Activated gamma-delta T cell treated with Interleukin-2 at 50 U/mL for 16 hours (primary cell): ENCODE measurements around the gene SLC7A1.

Experiments used
- DNase-seq: peaks from one replicate; pipeline ENCODE4 v3.0.0-alpha.2; 2020

The SLC7A1 gene

GRCh38 chr13:29526741-29527140 is 68.7 kb downstream of the SLC7A1 start:
- DNase-seq, result no peak

- no peak for DNase-seq
These were observed 69.7 kb downstream of the SLC7A1 start for GRCh38 chr13:29525757-29526156.

DNA sequence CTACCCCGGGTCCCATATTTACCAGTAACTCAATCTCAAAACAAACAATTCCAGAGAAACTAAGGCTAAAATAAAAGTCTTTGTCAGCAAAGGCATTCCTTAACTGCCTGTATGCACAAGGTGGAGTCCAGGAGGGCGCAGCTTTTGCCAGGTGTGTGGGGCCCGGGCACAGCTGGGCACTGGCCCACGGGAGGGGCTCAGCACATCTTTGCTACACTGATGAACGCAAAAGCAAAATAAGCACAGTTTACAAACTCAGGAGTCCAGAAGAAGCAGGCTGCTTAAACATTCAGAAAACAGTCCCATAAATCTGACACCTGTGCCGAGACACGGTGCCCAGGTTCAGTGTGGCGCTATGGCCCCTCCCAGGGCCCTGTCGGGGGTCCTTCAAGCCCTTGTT is 70.8 kb downstream of the SLC7A1 start:
- no peak for DNase-seq

GRCh38 chr13:29524176-29524575 is 71.3 kb downstream of the SLC7A1 start:
- DNase-seq, result no peak

DNA sequence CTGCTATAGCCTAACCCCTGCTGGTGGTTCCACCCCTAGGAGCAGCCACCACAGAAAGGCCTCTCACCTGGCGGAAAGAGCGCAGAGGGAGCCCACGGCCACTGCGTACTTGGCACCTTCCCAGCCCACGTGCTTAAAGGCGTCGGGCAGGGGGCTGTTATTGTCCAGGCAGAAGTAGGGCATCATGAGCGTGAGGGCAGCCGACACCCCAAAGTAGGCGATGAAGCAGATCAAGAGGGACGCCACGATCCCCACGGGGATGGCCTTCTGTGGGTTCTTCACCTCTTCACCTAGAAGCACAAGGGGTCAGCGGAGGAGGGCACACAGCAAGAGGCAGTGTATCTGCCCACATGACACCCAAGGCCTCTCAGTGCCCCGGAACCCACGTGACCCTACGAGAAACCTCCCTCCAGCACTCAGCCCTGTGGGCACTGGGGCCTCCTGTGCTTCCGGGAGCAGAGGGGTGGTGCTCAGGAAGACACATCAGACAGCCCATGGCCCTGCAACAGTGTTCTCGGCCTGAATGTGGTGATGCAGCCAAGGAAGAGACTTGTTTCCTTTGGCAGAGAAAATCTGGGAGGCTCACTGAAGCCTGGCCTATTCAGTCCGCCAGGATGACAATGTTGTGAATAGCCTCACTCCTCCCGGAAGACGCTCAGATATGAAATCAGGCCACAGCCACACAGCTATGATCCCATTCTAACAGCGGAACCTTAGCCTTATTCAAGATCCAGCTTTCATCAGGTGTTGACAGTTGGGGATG is 72.1 kb downstream of the SLC7A1 start:
- no peak for DNase-seq

DNA sequence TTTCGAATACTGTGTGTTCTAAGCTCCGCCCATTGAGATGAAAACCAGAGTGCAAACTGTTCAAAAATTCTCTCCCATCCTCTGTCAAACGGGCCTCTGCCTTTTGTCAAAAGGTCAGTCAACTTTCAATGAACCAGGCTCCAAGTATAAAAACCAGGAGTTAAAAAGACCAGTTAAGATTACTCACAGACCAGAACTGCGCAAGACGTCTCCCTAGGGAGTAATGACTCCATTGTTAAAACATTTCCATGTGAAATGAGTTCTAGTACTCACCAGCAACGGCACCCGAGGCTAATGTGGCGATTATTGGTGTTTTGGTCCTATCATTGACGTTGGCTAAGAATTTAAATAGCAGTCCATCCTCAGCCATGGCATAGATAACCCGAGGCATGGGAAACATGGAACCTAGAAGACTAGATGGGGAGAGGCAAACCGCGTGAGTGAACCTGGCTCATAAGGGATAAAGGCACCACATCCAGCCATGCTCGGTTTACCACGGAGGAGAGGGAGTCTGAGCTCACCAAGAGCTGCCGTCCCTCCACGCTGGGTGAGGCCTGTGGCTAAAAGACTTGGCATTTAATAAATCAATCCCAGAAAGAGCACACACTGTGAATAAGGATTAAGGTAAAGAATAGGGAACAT is 73.3 kb downstream of the SLC7A1 start:
- DNase-seq, result no peak

GRCh38 chr13:29521336-29521735 is 74.2 kb downstream of the SLC7A1 start:
- no peak for DNase-seq

DNA sequence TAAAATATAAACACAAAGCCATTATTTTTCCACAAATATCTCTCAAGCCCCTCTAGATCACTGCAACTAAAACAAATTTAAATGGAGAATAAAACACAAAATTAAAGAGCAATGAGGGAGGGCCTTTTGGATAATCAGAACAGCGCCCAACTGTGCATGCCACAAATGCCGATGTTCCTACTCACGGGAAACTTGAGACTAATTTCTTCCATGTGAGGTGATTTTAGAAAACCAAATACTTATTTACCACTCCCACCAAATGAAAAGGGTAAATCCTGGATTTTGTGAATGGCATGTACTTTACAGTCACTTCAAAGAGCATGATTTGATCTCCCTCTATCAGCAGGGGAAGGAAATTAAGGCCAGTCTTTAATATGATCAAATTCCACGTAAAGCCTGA is 74.8 kb downstream of the SLC7A1 start:
- DNase-seq, result no peak

- no peak for DNase-seq
These were observed 75.6 kb downstream of the SLC7A1 start for GRCh38 chr13:29519921-29520320.

GRCh38 chr13:29516880-29517279 is 78.6 kb downstream of the SLC7A1 start:
- DNase-seq, result no peak

DNA sequence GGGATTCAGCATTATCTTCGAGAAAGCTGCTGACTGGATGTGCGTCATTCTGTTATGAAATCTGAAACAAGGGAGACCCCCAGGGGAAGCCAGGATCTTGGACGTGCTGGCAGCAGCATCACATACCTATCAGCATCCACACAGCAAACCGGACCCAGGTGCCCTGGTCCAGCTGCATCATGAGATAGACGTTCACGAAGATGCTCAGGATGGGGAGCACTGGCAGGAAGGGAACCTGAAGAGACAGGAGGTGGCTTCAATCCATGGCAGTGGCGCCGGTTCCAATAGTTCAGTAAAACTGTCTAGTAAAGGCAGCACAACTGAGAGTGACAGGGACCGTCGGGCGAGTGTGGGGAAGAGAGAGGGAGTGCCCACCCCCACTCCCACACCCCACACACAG is 79.5 kb downstream of the SLC7A1 start:
- no peak for DNase-seq

GRCh38 chr13:29515372-29515771 is 80.1 kb downstream of the SLC7A1 start:
- no peak for DNase-seq

GRCh38 chr13:29514720-29515310 is 80.7 kb downstream of the SLC7A1 start:
- DNase-seq, result no peak

DNA sequence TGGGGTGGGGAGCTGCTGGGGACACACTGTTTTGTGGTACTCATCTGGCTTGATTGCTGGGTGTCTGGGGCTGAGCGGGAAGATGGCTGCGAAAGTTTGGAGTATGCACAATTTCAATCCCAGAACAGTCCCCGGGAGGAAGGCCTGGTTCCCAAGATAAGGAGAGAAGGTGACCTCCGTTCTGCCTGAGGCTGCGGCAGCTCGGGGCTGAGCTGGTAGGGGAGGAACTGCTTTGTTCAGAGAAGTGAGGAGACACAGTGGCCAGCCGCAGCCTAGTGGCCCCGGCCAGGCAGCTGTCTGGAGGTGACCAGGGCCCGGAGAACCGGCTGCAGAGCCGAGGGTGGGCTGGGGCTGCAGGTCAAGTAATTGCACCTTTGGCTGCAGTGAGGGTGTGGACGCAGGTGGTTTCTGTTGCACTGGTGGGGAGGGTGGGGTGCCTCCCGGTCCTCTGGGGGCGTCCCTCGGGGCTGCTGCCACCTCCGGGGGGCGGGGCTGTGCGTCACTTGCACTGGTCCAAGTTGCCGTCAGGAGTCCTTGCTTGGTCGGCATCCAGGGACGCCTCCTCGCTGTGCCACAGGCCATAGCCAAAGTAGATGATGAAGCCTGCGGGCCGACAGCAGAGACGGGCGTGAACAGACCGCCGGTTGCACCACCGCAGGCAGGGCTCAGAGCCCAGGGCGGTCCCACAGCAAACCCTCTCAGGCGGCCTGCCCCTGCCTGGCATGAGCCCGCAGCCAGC is 81.3 kb downstream of the SLC7A1 start:
- no peak for DNase-seq

DNA sequence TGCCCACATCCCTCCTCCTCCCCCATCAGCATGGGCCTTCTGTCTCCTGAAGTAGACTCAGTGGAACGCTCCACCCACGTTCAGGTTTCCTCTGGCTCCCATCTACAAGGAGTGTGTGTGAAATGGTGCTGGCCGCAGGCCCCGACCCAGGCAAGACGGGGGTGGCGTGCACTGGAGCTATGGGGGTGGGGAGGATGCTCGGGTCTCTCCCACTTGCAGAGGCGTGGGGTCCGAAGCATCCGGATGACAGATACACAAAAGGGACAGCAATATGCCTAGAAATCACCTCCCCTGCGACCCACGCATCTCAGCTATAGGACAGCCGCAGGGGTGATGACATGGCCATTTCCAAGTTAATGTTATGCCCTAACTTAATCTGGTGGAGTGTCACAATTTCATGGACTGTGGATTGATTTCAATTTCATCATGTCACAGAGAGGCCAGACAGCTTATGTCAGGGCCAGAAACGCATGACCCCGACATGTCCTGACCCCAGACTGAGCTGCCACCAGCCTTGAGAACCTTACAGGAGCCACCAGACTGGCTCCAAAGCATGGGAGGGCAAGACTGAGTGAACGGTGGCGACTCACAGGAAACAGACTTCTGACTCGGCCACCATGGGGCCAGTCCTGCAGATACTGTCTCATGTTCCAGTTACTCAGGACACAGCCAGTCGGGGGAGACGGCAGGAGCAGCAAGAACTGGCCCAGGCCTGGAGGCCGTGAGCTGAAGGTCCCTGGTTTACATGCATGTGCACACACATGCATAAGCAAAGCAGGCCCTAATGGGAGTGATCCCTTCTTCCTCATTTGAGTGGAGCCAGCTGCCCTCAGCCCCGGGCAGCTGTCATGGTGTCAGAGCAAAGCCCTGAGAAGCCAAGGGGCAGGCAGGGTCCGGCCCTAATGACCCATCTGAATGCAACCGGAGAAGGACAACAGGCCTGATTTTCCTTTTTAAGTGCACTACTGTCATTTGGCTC is 82.2 kb downstream of the SLC7A1 start:
- DNase-seq, result no peak

DNA sequence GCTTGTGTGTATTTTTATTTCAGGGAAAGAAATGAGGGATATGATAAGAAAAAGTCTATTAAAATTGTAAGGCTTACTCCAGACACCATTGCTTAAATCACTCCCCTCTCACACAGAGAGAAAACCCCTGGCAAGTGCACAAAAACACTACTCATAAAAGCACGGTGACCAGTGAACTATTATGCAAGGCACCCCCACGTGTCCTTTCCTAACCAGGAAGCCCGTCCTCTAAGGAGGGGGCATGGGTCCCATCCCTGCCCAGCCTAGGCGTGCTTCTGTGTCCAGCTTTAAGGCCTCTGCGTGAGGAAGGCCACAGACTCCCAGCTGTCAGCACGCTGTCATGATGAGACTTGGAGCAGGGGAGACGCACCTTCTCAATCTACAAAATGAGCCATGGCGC is 83.5 kb downstream of the SLC7A1 start:
- no peak for DNase-seq

GRCh38 chr13:29511106-29511796 is 84.2 kb downstream of the SLC7A1 start:
- no peak for DNase-seq

- DNase-seq, result no peak
These were observed 84.8 kb downstream of the SLC7A1 start for GRCh38 chr13:29510651-29511084.

DNA sequence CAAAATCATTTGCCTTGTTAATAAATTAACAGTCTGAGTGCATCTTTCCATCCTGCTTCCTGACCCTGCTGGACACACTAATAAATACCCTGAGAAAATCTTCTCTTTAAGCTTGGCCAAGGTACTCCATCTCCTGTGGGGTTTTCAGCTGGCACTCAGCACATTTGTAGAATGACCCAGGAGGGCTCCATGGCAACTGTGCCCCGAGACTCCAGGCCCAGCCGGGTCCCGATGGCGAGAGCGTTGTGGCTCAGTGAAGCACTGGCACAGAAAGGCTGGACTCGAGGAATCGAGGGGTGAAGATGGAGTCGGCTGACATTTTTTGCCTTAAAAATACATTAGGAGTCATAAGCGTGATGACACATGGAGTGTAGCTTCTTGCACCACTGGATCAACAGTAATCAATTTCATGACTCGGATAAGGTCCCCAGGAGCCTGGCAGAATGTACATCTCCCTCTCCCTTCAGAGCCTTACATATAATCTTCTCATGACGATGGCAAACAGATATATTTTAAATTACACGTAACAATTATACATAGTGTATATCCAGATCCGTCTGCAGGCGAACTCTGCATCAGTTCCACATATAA is 85.4 kb downstream of the SLC7A1 start:
- no peak for DNase-seq

GRCh38 chr13:29508876-29509252 is 86.6 kb downstream of the SLC7A1 start:
- no peak for DNase-seq

DNA sequence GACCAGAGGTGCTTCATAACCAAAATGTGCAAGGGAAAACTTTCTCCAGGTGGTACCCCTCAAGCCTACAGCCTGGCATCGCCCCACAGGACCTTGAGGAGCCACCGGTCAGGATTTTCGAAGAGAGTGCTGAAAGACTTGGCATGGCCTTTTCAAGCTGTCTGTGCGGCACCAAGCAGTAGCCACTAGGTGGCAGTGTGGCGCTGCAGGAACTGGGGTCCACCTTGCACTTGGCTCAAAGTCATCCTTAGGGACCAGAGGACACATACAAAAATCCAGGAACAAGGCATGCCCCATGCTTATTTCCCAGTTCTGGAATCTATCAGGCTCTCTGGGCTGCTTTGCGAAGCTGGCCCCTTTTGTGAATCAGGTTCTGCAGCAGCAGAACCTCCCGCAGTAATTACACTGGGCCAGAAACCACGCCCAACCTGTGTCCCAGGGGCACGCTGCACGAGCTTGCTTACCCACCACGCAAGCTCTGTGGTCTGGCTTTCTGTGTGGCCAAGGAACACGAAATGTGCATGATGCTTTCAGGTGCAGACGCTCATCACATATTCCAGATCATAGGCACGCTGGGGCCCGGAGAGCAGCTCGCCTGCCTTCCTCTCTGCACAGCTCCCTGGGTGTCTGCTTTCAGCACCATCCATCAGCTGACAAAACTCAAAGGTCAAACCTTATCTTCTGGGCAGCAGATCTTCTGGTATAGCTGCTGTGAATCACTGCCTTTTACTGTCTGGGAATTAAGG is 87.2 kb downstream of the SLC7A1 start:
- peak; percentile 75 for DNase-seq
